GM18507 (cell line): ENCODE measurements around the gene LINS1.

ENCODE experiments used
- DNase-seq: peaks from one replicate; pipeline ENCODE4 v3.0.0; 2011; ENCODE audit warnings: low read depth; ENCODE audit not compliant: insufficient read length; ENCODE audit errors: extremely low spot score
- FAIRE-seq: peaks from 2 replicates; lab custom pipeline; 2011; peaks lifted over from hg19 to GRCh38; lab: Jason Lieb, UNC

The LINS1 gene

DNA sequence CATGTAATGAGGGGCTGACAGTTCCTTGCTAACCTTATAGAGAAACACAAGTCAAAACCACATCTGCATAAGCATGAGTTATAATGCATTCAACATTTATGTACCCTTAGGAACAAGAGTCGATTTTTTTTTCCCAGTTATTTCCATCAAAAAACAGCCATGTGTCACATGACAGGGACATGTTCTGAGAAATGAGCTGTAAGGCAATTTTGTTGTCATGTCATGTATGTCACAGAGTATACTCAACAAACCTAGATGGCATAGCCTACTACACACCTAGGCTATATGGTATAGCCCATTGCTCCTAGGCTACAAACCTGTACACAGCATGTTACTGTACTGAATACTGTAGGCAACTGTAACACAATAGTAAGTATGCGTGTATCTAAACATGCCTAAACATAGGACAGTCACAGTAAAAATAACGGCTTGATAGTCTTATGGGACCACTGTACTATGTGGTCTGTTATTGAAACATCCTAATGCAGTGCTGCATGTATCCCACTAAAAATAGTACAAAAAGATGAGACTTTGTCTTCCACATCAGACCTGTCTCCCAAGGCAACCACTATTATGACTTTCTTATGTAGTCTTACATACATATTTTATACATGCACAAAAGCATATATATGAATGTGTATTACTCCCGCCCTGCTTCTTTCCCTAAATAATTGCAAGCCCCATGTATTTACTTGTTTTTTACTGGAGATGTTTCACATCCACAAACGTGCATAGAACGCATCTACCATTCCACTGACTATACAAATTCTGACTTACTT lies 34.9 kb downstream of the LINS1 start:
- DNase-seq (no peak), FAIRE-seq (no peak)

DNA sequence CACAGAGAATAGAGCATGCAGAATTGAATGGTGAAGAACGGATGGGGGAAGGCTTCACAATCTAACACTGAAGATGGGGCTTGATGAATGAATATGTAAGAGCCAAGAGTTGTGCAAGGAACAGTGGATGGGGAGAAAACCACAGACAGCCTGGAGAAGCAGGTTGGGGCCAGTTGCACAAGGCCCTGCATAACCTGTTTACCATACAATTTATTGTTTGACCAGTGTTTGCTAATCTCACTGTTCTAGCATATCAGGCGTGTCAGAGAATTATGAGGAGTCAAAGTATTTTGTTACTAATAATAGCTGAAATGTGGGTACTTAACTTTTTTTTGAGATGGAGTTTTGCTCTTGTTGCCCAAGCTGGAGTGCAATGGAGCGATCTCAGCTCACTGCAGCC lies 36.4 kb downstream of the LINS1 start:
- no peak for DNase-seq

DNA sequence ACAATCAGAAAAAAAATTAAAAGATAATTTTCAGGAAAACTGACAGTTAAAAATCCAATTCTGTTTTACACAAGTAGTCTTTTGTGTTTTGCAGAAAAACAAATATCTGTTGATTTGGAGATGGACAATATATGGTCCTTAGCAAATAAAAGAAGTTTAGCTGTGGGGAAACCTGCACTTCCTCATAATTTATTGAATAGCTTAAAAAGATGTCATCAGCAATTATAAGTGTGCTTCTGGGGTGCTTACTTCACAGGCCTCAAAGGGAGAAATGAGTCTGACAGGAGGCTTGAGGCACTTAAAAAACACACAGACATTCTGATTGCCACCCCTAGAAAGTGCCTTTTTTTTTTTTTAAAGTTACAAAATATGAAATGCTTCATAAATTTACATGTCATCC lies 41.7 kb downstream of the LINS1 start:
- no peak for DNase-seq
- no peak for FAIRE-seq

More for the DNA sequence above, 36.4 kb downstream of the LINS1 start:
- no peak for FAIRE-seq

GRCh38 chr15:100559330-100559729 lies 42.7 kb downstream of the LINS1 start:
- FAIRE-seq: no peak
- DNase-seq: no peak

DNA sequence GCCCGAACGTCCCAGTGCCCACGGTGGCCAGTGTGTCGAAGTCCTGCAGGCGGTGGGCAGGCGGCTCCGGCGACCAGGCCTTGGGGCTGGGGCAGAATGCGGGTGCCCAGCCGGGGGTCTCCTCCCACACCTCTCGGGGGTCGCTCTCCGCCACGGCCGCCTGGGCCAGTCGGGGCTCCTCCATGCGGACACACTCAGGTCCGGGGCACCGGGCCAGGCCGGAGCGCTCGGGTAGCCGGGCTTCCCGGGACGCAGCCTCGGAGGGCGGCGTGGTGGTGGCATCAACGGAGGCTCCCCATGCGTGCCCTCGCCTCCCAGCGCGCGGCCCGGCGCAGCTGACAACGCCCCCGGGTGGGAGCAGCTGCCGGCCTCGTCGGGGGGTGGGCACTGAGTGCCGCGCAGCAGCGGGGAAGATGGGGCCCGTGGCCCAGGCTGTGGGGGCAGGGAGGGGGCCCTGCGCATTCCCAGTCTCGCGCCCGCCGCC lies 43.2 kb downstream of the LINS1 start:
- FAIRE-seq (no peak), DNase-seq (no peak)

DNA sequence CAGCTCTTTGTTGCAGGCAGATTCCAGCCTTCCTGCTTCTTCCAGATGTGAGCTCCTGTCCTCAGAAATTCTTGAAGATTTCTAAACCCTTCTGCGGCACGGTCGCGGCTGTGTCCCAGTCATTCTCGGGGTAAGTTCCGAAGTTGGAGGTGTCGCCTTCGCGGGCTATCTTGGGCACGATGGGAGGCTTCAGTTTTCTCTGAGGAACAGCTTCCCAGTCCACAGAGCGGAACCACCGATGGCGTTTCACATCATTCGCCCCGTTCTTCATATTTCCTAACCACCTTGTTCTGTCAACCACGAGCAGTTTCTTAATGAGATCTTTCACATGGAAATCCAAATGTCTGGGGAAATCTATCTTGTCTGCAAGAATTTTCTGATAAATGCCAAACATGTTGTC lies 48.5 kb downstream of the LINS1 start:
- no peak for DNase-seq
- FAIRE-seq: no peak

- no peak for DNase-seq
- FAIRE-seq: no peak
Observed at GRCh38 chr15:100547961-100548360, 54.0 kb downstream of the LINS1 start.

DNA sequence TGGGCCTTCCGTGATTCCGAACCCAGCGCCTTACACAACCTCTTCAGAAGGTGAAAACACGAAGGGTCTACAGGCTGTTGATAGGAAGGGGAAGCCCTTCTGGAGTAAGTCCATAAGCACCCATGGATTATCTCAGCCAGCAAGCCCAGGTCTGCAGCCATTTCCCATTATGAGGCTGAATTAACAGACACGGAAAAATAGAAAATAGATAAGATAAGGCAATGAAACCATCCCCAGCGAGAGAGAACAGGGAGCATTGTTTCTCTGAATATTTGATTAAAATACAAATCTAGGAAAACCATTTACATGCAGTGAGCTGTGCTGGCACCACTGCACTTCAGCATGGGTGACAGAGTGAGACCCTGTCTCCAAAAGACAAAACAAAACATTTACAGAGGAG lies 57.0 kb downstream of the LINS1 start:
- no peak for FAIRE-seq
- no peak for DNase-seq

GRCh38 chr15:100544338-100544841 lies 57.6 kb downstream of the LINS1 start:
- FAIRE-seq (no peak), DNase-seq (no peak)

- DNase-seq: no peak
- no peak for FAIRE-seq
Observed at GRCh38 chr15:100542290-100542689, 59.7 kb downstream of the LINS1 start.

DNA sequence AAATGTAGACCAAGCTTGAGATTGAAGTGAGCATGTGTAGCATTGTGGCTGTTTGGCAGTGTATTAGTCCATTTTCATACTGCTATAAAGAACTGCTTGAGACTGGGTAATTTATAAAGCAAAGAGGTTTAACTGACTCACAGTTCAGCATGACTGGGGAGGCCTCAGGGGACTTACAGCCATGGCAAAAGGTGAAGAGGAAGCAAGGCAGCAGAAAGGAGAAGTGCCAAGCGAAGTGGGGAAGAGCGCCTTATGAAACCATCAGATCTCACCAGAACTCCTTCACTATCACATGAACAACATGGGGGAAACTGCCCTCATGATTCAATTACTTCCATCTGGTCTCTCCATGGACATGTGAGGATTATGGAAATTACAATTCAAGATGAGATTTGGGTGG lies 64.7 kb downstream of the LINS1 start:
- FAIRE-seq (no peak), DNase-seq (no peak)

DNA sequence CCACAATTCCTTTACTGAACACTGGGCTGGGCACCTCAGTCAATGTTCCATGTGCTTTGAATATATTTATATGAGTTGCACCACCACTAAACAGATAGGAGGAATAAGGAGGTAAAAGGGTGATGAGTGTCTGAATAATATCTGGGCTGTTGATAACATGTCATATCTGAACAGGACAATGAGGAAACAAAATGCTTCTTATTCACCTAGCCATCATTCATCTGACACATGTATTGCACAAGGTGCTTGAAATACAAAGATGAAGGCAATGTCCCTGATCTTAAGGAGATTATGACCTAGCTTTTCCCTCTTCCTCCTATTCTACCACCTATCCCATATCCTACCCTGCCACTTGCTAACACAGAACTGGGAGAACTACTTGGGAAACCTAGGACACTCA lies 65.3 kb downstream of the LINS1 start:
- FAIRE-seq (no peak), DNase-seq (no peak)

- no peak for DNase-seq
- no peak for FAIRE-seq
Observed at GRCh38 chr15:100533886-100534285, 68.1 kb downstream of the LINS1 start.

GRCh38 chr15:100531823-100532327 lies 70.1 kb downstream of the LINS1 start:
- FAIRE-seq (no peak), DNase-seq (no peak)

DNA sequence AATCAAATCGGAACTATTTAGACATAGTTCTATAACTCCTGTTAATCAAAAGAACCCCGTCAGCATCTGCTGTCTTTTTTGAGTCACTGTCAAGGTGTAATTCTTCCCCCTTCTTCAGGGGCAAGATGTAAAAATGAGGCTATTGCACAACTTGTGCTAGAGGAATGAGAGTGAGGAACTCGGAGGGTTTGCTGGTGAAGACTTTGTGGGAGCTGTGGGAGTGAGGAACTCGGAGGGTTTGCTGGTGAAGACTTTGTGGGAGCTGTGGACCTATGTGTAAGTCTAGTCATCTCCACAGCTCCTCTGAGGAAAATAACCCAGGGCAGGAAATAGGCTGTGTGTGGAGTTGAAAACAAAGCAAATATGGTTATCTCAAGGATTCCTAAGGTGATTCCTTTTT lies 70.8 kb downstream of the LINS1 start:
- FAIRE-seq (no peak), DNase-seq (no peak)

DNA sequence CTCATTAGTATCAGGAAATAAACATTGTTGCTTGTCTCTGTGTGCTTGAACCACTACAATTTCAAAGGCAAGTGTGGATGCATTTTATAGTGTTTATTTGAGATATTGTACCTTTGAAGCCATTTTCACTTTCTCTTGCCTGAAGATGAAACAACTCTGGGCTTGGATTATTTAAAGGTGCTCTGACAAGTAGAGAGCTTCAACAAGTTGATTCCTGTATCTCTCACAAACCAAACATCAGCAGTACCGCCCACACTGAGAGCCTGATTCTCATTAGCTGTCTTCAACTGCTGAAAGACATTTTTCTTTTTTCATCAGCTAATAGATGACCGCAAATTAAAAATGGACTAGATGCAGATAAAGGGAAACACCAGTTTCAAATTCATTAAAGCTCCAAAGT lies 72.4 kb downstream of the LINS1 start:
- DNase-seq (no peak), FAIRE-seq (no peak)

DNA sequence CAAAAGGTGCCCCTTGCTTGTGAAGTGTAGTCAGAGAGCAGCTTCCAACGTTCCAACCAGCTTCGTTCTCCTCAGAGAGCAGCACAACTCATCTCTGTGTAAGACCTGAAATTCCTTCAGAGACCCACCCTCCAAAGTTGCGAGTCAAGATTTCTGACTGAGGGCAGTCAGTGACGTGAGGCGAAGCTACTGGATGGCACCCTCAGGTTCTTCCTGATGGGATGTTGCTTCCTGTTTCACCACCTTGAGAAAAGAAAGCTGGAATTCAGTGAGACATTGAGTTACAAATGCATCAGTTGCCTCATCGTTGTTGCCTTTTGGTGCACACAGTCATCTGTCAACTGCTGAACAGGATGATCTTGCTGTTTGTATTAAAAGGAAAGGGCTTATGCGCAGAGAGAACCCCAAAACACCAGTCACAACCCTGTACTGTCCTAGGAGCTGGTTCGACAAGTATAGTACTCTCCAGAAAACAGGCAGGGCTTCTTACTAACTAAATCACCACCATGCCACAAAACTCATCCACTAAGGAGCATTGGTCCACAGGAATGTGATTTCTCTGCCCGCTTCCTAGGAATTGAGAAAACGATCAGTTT lies 73.1 kb downstream of the LINS1 start, which contains the start of gene CERS3:
Gene CERS3 (minus strand): TSS at position 118 of the 596 bp plus-strand sequence. CDS start 27,101 bp downstream, outside the sequence.
- no peak for DNase-seq
- FAIRE-seq: no peak

DNA sequence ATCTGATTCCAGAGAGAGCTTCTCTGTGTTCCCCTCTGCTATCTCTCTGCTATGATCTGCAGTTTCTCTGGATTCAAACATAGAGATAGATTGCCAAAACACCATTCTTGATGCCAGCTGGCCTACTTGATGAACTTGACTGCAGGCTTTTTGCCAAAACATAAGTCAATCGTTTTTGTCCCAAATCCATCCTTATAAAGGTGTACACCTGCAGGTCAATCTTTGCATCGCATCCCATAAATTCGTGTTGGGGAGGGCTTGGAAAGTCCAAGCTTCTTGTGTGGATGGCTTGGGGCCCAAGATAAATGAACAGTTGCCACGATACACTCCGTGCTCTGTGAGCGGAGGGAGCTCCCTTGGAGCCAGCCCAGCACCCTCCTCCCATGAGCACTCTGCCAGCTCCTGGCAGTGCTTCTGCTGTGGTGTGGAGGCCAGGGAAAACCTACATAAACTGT lies 75.9 kb downstream of the LINS1 start:
- DNase-seq (no peak), FAIRE-seq (no peak)

GRCh38 chr15:100525436-100525835 lies 76.5 kb downstream of the LINS1 start:
- DNase-seq: no peak
- no peak for FAIRE-seq

GRCh38 chr15:100524326-100524725 lies 77.7 kb downstream of the LINS1 start:
- DNase-seq (no peak), FAIRE-seq (no peak)

DNA sequence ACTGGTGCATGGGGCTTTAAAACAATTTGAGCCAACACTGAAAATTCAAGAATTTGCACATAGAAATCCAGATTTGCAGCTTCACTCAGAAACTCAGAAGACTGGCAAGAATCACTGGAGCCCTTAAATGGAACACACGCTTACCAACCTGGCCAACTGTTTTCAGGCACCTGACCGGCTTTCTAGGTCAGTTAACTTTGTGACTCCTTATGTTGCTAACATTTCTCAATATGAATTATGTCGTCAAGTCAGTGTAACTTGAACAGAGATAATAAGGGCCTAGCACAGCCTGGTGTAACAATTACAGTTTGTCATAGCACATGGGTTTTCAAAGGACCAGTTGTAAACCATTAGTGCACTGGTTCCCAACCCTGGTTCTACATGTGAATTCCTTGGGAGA lies 80.1 kb downstream of the LINS1 start:
- FAIRE-seq: no peak

More for the DNA sequence above, 80.1 kb downstream of the LINS1 start:
- no peak for DNase-seq
